HEK293 (cell line): ENCODE data around the gene LRP3.
"Not testable (repeated sequence)": the region's sequence is repeated elsewhere in the genome, so short reads cannot be mapped to it uniquely, and the experiment has no call there.

Source experiments
- CTCF ChIA-PET: fragments of 350-600 bp; formaldehyde crosslinking; extraction: SDS; loops from one replicate; lab custom pipeline; 2021; ENCODE audit warnings: antibody characterized with exemption; lab: Yijun Ruan, JAX
- POLR2A ChIA-PET: fragments of 300-600 bp; formaldehyde crosslinking; extraction: SDS; loops from one replicate; lab custom pipeline; 2020; ENCODE audit warnings: antibody characterized with exemption, inconsistent platforms; lab: Yijun Ruan, JAX
- H3K27ac ChIP-seq: fragments of 200-500 bp; sonication (Bioruptor generic); 2 replicates; pipeline ENCODE4 v1.5.1; 2014; ENCODE audit warnings: low read depth, low read length, control low read depth, inconsistent platforms; ENCODE audit errors: extremely low read depth
- H3K36me3 ChIP-seq, 2 experiments: fragments of 200-500 bp in 1 of 2; sonication (Bioruptor generic) in 1 of 2; 1 replicate in 1 of 2; 2 replicates in 1 of 2; pipeline ENCODE4 v1.5.1; 2014 to 2017; ENCODE audit warnings: inconsistent platforms in 2 of 2, low read length in 2 of 2; ENCODE audit not compliant: control insufficient read depth in 2 of 2, insufficient read depth in 1 of 2
- H3K4me1 ChIP-seq: fragments of 200-500 bp; sonication (Bioruptor generic); 2 replicates; pipeline ENCODE4 v1.5.1; 2014; ENCODE audit warnings: mild to moderate bottlenecking, low read length, inconsistent platforms; ENCODE audit not compliant: control insufficient read depth, insufficient read depth
- H3K4me3 ChIP-seq: 2 replicates; pipeline ENCODE4 v1.5.1; 2011; ENCODE audit warnings: low read depth, mild to moderate bottlenecking, control low read depth, low read length, moderate library complexity
- H3K9me3 ChIP-seq: fragments of 200-500 bp; sonication (Bioruptor generic); 2 replicates; pipeline ENCODE4 v1.5.1; 2014; ENCODE audit warnings: low read depth, low read length, inconsistent platforms; ENCODE audit not compliant: control insufficient read depth, insufficient read depth
- GLIS2 ChIP-seq: fragments of 450-650 bp; formaldehyde crosslinking; IDR thresholded peaks from 2 replicates; pipeline ENCODE4 v1.5.1; 2016; ENCODE audit warnings: missing biosample characterization, missing genetic modification characterization
- KLF8 ChIP-seq: fragments of 450-650 bp; formaldehyde crosslinking; IDR thresholded peaks from 2 replicates; pipeline ENCODE4 v1.5.1; 2016; ENCODE audit warnings: missing biosample characterization, missing genetic modification characterization
- REST ChIP-seq: fragments of 450-650 bp; formaldehyde crosslinking; IDR thresholded peaks from 2 replicates; pipeline ENCODE4 v1.5.1; 2016; ENCODE audit warnings: missing biosample characterization, missing genetic modification characterization
- SCRT2 ChIP-seq: fragments of 450-650 bp; formaldehyde crosslinking; IDR thresholded peaks from 2 replicates; pipeline ENCODE4 v1.5.1; 2016; ENCODE audit warnings: missing biosample characterization, missing genetic modification characterization
- SP3 ChIP-seq: fragments of 450-650 bp; formaldehyde crosslinking; IDR thresholded peaks from 2 replicates; pipeline ENCODE4 v1.5.1; 2016; ENCODE audit warnings: missing biosample characterization, missing genetic modification characterization
- ZFHX2 ChIP-seq: fragments of 450-650 bp; formaldehyde crosslinking; conservative IDR thresholded peaks from 2 replicates; pipeline ENCODE4 v1.5.1; 2016; ENCODE audit warnings: missing biosample characterization, missing genetic modification characterization
- ZNF112 ChIP-seq: fragments of 450-650 bp; formaldehyde crosslinking; IDR thresholded peaks from 2 replicates; pipeline ENCODE4 v1.5.0; 2017; ENCODE audit warnings: missing biosample characterization, missing genetic modification characterization
- ZNF174 ChIP-seq: fragments of 450-650 bp; formaldehyde crosslinking; IDR thresholded peaks from 2 replicates; pipeline ENCODE4 v1.5.0; 2017; ENCODE audit warnings: missing biosample characterization, mild to moderate bottlenecking, missing genetic modification characterization
- ZNF19 ChIP-seq: fragments of 450-650 bp; formaldehyde crosslinking; IDR thresholded peaks from 2 replicates; pipeline ENCODE4; 2016; ENCODE audit warnings: missing biosample characterization, missing genetic modification characterization, low read depth
- ZNF239 ChIP-seq: fragments of 450-650 bp; formaldehyde crosslinking; IDR thresholded peaks from 2 replicates; pipeline ENCODE4 v1.5.1; 2016; ENCODE audit warnings: missing biosample characterization, missing genetic modification characterization
- ZNF335 ChIP-seq: fragments of 450-650 bp; formaldehyde crosslinking; conservative IDR thresholded peaks from 2 replicates; pipeline ENCODE4 v1.5.1; 2016; ENCODE audit warnings: missing biosample characterization, missing genetic modification characterization
- ZNF449 ChIP-seq: fragments of 450-650 bp; formaldehyde crosslinking; IDR thresholded peaks from 2 replicates; pipeline ENCODE4 v1.5.1; 2017; ENCODE audit warnings: missing biosample characterization, mild to moderate bottlenecking, missing genetic modification characterization, moderate library complexity
- ZNF473 ChIP-seq: fragments of 450-650 bp; formaldehyde crosslinking; IDR thresholded peaks from 2 replicates; pipeline ENCODE4 v1.5.1; 2017; ENCODE audit warnings: missing biosample characterization, missing genetic modification characterization
- ZNF600 ChIP-seq: fragments of 450-650 bp; formaldehyde crosslinking; IDR thresholded peaks from 2 replicates; pipeline ENCODE4 v1.5.1; 2016; ENCODE audit warnings: missing biosample characterization, missing genetic modification characterization
- ZNF830 ChIP-seq: fragments of 450-650 bp; IDR thresholded peaks from 2 replicates; pipeline ENCODE4 v1.5.0; 2018; ENCODE audit warnings: missing biosample characterization, missing genetic modification characterization, low read depth, mild to moderate bottlenecking, moderate library complexity
- ZSCAN5A ChIP-seq: fragments of 450-650 bp; formaldehyde crosslinking; IDR thresholded peaks from 2 replicates; pipeline ENCODE4 v1.5.1; 2016; ENCODE audit warnings: missing biosample characterization, missing genetic modification characterization

Gene LRP3

GRCh38 chr19:33220115-33220514, 26.0 kb downstream of the LRP3 start:
- no peak overlapping the region for H3K27ac ChIP-seq
- H3K9me3 ChIP-seq: no peaks in the 10 kb centered on the region
- H3K4me3 ChIP-seq: no peak overlapping the region
- ChIA-PET CTCF (interaction anchor here (1.0 to 1.4 kb wide), 2 partner anchors 8 to 14 kb away, joined by 3 read pairs; no protein-coding TSS in a partner anchor), POLR2A (no interaction called here)
- 0 out of 2 replicates have a peak, but pooled peaks have one; percentile 19 for TF ChIP-seq SCRT2 (tag by site-specific recombination)
- TF ChIP-seq KLF8 (tag by site-specific recombination): no peak
- H3K4me1 ChIP-seq: no peaks in the 10 kb centered on the region
- H3K36me3 ChIP-seq: no peaks in the 10 kb centered on the region

- CTCF ChIA-PET: interaction anchor here (0.9 kb wide), 1 partner anchor 14 kb away, joined by 3 read pairs; no protein-coding TSS in a partner anchor
- Histone ChIP-seq H3K27ac (no peak overlapping the region), H3K4me3 (no peak overlapping the region), H3K36me3 (no peaks in the 10 kb centered on the region), H3K4me1 (peaks cover 2% of the 10 kb centered on the region; the same call in 1 of the 2 replicates), H3K9me3 (no peaks in the 10 kb centered on the region)
- no peak for TF ChIP-seq ZNF19 (tag by site-specific recombination)
- no peak for TF ChIP-seq ZFHX2 (tag by site-specific recombination)
- no peak for TF ChIP-seq ZNF239
- TF ChIP-seq ZNF600 (tag by site-specific recombination): peak; percentile 80
- no peak for TF ChIP-seq SP3 (tag by site-specific recombination)
- 0 out of 2 replicates have a peak, but pooled peaks have one; percentile 30 for TF ChIP-seq ZNF112
- TF ChIP-seq ZNF174 (tag by site-specific recombination): no peak
- TF ChIP-seq ZSCAN5A: no peak
- no peak for TF ChIP-seq ZNF335 (tag by site-specific recombination)
- POLR2A ChIA-PET: no interaction called here
These were observed 26.6 kb downstream of the LRP3 start for GRCh38 chr19:33220735-33221134.

- Histone ChIP-seq H3K4me3 (no peak overlapping the region), H3K4me1 (peaks cover 2% of the 10 kb centered on the region; the same call in 1 of the 2 replicates), H3K36me3 (no peaks in the 10 kb centered on the region), H3K9me3 (no peaks in the 10 kb centered on the region; the same call in 1 of the 2 replicates), H3K27ac (no peak overlapping the region)
- ChIA-PET POLR2A (no interaction called here), CTCF (interaction anchor here (0.6 to 2.3 kb wide), 2 partner anchors 77 to 196 kb away, joined by 3 to 11 read pairs; no protein-coding TSS in a partner anchor)
- no peak for TF ChIP-seq ZNF473 (tag by site-specific recombination)
- 0 out of 2 replicates have a peak, but pooled peaks have one; percentile 39 for TF ChIP-seq GLIS2 (tag by site-specific recombination)
- 0 out of 2 replicates have a peak, but pooled peaks have one; percentile 44 for TF ChIP-seq REST (tag by site-specific recombination)
- TF ChIP-seq ZNF600 (tag by site-specific recombination): peak; percentile 63; the same call in 1 of the 2 replicates
- TF ChIP-seq SP3 (tag by site-specific recombination): no peak
- TF ChIP-seq ZNF830 (tag by site-specific recombination): no peak
- no peak for TF ChIP-seq ZNF449 (tag by site-specific recombination)
These were observed 27.5 kb downstream of the LRP3 start for GRCh38 chr19:33221638-33222037.

- CTCF ChIA-PET: interaction anchor here (0.6 to 2.3 kb wide), 3 partner anchors 22 to 195 kb away, joined by 3 to 11 read pairs (median 3); no protein-coding TSS in a partner anchor
- not testable (repeated sequence) for H3K36me3 ChIP-seq, H3K4me1 ChIP-seq, H3K4me3 ChIP-seq, H3K9me3 ChIP-seq, H3K27ac ChIP-seq
- POLR2A ChIA-PET: interaction anchor here (1.2 kb wide), 1 partner anchor 46 kb away, joined by 3 read pairs; no protein-coding TSS in a partner anchor
These were observed 28.1 kb downstream of the LRP3 start for GRCh38 chr19:33222255-33222654.
